Cardiac muscle cell (in vitro differentiated cells and primary cell): Measurements from ENCODE around the gene DDC. TPM values are rescaled to one million over a fixed set of nuclear protein-coding genes. Genes with fewer than 3 reads are reported as not detected.
"Not testable (repeated sequence)": the region's sequence is repeated elsewhere in the genome, so short reads cannot be mapped to it uniquely, and the experiment has no call there.

Source experiments
- DNase-seq, 2 donors: peaks; one replicate each; pipeline versions ENCODE4 v3.0.0 to v3.0.0-alpha.2; 2010 to 2017; ENCODE audit warnings: low read depth in 1 of 2, low spot score in 1 of 2
- H3K27ac ChIP-seq: fragments of 200-600 bp; sonication (generic); 2 replicates; pipeline ENCODE4 v1.5.1; 2016
- H3K27me3 ChIP-seq: fragments of 200-600 bp; sonication (generic); 2 replicates; pipeline ENCODE4 v1.6.0; 2016; ENCODE audit warnings: control low read depth
- H3K36me3 ChIP-seq: fragments of 200-600 bp; sonication (generic); 2 replicates; pipeline ENCODE4 v1.5.1; 2016; ENCODE audit warnings: control low read depth
- H3K4me1 ChIP-seq: fragments of 200-600 bp; sonication (generic); 2 replicates; pipeline ENCODE4 v1.8.1; 2017; ENCODE audit warnings: low read depth, mild to moderate bottlenecking, mixed run types
- H3K4me3 ChIP-seq: fragments of 200-600 bp; sonication (generic); 2 replicates; pipeline ENCODE4 v1.5.1; 2016; ENCODE audit warnings: mild to moderate bottlenecking
- H3K9me3 ChIP-seq: fragments of 200-600 bp; sonication (generic); 2 replicates; pipeline ENCODE4 v1.5.1; 2017; ENCODE audit warnings: low read depth, mild to moderate bottlenecking, control low read depth
- CTCF ChIP-seq: IDR thresholded peaks from 2 replicates; pipeline ENCODE4 v1.5.1; 2012; ENCODE audit warnings: low read depth, mild to moderate bottlenecking, low read length
- polyA plus RNA-seq: library from polyadenylated mRNA; unstranded; fragments of >200 nt; fragmentation: Nextera tagmentation; extraction: Ambion mirVana; gene quantifications from 2 replicates; pipeline ENCODE4 v1.2.1, GENCODE V29; 2016
- total RNA-seq: library from RNA; depleted of rRNA; stranded (reverse); fragments of >200 nt; gene quantifications from 2 replicates; pipeline ENCODE4 v1.2.3, GENCODE V29; 2016

Gene DDC
- total and polyA plus RNA-seq, 2 experiments from 2014 or later: not detected

- Histone ChIP-seq H3K4me1 (no peaks in the 10 kb centered on the region), H3K36me3 (no peaks in the 10 kb centered on the region), H3K9me3 (no peaks in the 10 kb centered on the region), H3K27me3 (no peaks in the 10 kb centered on the region), H3K27ac (no peak overlapping the region), H3K4me3 (no peak overlapping the region)
- no peak for DNase-seq
- TF ChIP-seq CTCF: no peak
Observed at GRCh38 chr7:50577569-50577968, 12.4 kb upstream of the DDC start.

GRCh38 chr7:50576388-50576787, 11.2 kb upstream of the DDC start:
- H3K27ac ChIP-seq, H3K4me3 ChIP-seq, H3K4me1 ChIP-seq, H3K27me3 ChIP-seq, H3K9me3 ChIP-seq, DNase-seq, H3K36me3 ChIP-seq: not testable (repeated sequence)

- no peak overlapping the region for H3K4me3 ChIP-seq
- no peak for TF ChIP-seq CTCF
- H3K27ac ChIP-seq: no peak overlapping the region
- H3K9me3 ChIP-seq: no peaks in the 10 kb centered on the region
- no peaks in the 10 kb centered on the region for H3K27me3 ChIP-seq
- no peak for DNase-seq
- no peaks in the 10 kb centered on the region for H3K36me3 ChIP-seq
- no peaks in the 10 kb centered on the region for H3K4me1 ChIP-seq
Observed at GRCh38 chr7:50567715-50568261, 2.6 kb upstream of the DDC start.

GRCh38 chr7:50565977-50566376, 772 bp upstream of the DDC start:
- no peak for TF ChIP-seq CTCF
- Histone ChIP-seq H3K4me1 (no peaks in the 10 kb centered on the region), H3K9me3 (no peaks in the 10 kb centered on the region), H3K27me3 (no peaks in the 10 kb centered on the region), H3K36me3 (no peaks in the 10 kb centered on the region), H3K4me3 (no peak overlapping the region), H3K27ac (no peak overlapping the region)
- no peak for DNase-seq

- DNase-seq: no peak
- no peaks in the 10 kb centered on the region for H3K36me3 ChIP-seq
- no peaks in the 10 kb centered on the region for H3K27me3 ChIP-seq
- H3K9me3 ChIP-seq: no peaks in the 10 kb centered on the region
- TF ChIP-seq CTCF: no peak
- H3K4me3 ChIP-seq: no peak overlapping the region
- H3K27ac ChIP-seq: no peak overlapping the region
- no peaks in the 10 kb centered on the region for H3K4me1 ChIP-seq
Observed at GRCh38 chr7:50565559-50565916, 333 bp upstream of the DDC start.

GRCh38 chr7:50564171-50564570, 1.0 kb downstream of the DDC start:
- H3K36me3 ChIP-seq: no peaks in the 10 kb centered on the region
- no peak overlapping the region for H3K4me3 ChIP-seq
- no peaks in the 10 kb centered on the region for H3K9me3 ChIP-seq
- no peak for TF ChIP-seq CTCF
- no peak overlapping the region for H3K27ac ChIP-seq
- H3K4me1 ChIP-seq: no peaks in the 10 kb centered on the region
- no peak for DNase-seq
- no peaks in the 10 kb centered on the region for H3K27me3 ChIP-seq
